Measurements from ENCODE around the gene RPL9.
"Not testable (repeated sequence)": the region's sequence is repeated elsewhere in the genome, so short reads cannot be mapped to it uniquely, and the experiment has no call there.

RPL9 gene

GRCh38 chr4:39458505-39459300 is at the start of gene RPL9, which contains the start of gene LIAS:
Gene RPL9, minus strand, starts transcription at chr4:39458922. Its CDS starts 483 bp downstream, at chr4:39458439.
Gene LIAS, plus strand, starts transcription at chr4:39459056. Its CDS starts 62 bp downstream, at chr4:39459118.
- Mint-ChIP-seq H3K27ac (peak within 1 kb of the TSS; percentile 99), H3K36me3 (peaks cover 18% of the 10 kb centered on the region), H3K27me3 (no peaks in the 10 kb centered on the region), H3K9me3 (no peaks in the 10 kb centered on the region), H3K4me1 (peaks cover 12% of the 10 kb centered on the region), H3K4me3 (peak within 1 kb of the TSS; percentile 96)
- DNase-seq (ENCODE audit: low spot score in 2 of 2) (peak; percentile 87 to 89), ATAC-seq (ENCODE audit: low read depth) (peak; percentile 88)

GRCh38 chr4:39505581-39505980 is 46.9 kb upstream of the RPL9 start:
- H3K27me3 Mint-ChIP-seq: no peaks in the 10 kb centered on the region
- H3K4me1 Mint-ChIP-seq: no peaks in the 10 kb centered on the region
- no peaks in the 10 kb centered on the region for H3K9me3 Mint-ChIP-seq
- H3K27ac Mint-ChIP-seq: no peak overlapping the region
- peaks cover 28% of the 10 kb centered on the region for H3K36me3 Mint-ChIP-seq
- DNase-seq (ENCODE audit: low spot score in 2 of 2) (no peak), ATAC-seq (ENCODE audit: low read depth) (no peak)
- no peak overlapping the region for H3K4me3 Mint-ChIP-seq

GRCh38 chr4:39504538-39504937 is 45.8 kb upstream of the RPL9 start:
- Mint-ChIP-seq H3K9me3 (no peaks in the 10 kb centered on the region), H3K27ac (no peak overlapping the region), H3K4me3 (no peak overlapping the region), H3K4me1 (no peaks in the 10 kb centered on the region), H3K27me3 (no peaks in the 10 kb centered on the region), H3K36me3 (peaks cover 25% of the 10 kb centered on the region)
- DNase-seq (ENCODE audit: low spot score in 2 of 2): no peak
- ATAC-seq (ENCODE audit: low read depth): no peak

- peaks cover 23% of the 10 kb centered on the region for H3K36me3 Mint-ChIP-seq
- not testable (repeated sequence) for DNase-seq (ENCODE audit: low spot score in 2 of 2); H3K27ac Mint-ChIP-seq; H3K4me1 Mint-ChIP-seq; H3K27me3 Mint-ChIP-seq; H3K4me3 Mint-ChIP-seq; ATAC-seq (ENCODE audit: low read depth); H3K9me3 Mint-ChIP-seq
These were observed 43.9 kb upstream of the RPL9 start for GRCh38 chr4:39502664-39503035.

- Mint-ChIP-seq H3K9me3 (no peaks in the 10 kb centered on the region), H3K36me3 (peaks cover 23% of the 10 kb centered on the region), H3K4me1 (no peaks in the 10 kb centered on the region), H3K27me3 (no peaks in the 10 kb centered on the region), H3K27ac (no peak overlapping the region), H3K4me3 (no peak overlapping the region)
- no peak for ATAC-seq (ENCODE audit: low read depth)
- DNase-seq (ENCODE audit: low spot score in 2 of 2): no peak
These were observed 43.4 kb upstream of the RPL9 start for GRCh38 chr4:39502019-39502663.

- Mint-ChIP-seq H3K4me3 (no peak overlapping the region), H3K27me3 (no peaks in the 10 kb centered on the region), H3K9me3 (no peaks in the 10 kb centered on the region), H3K36me3 (peaks cover 14% of the 10 kb centered on the region), H3K27ac (no peak overlapping the region), H3K4me1 (no peaks in the 10 kb centered on the region)
- DNase-seq (ENCODE audit: low spot score in 2 of 2) (no peak), ATAC-seq (ENCODE audit: low read depth) (no peak)
These were observed 40.0 kb upstream of the RPL9 start for GRCh38 chr4:39498727-39499020.

GRCh38 chr4:39497909-39498726 is 39.4 kb upstream of the RPL9 start:
- no peak for ATAC-seq (ENCODE audit: low read depth)
- Mint-ChIP-seq H3K9me3 (no peaks in the 10 kb centered on the region), H3K4me1 (no peaks in the 10 kb centered on the region), H3K4me3 (no peak overlapping the region), H3K36me3 (peaks cover 9% of the 10 kb centered on the region), H3K27me3 (no peaks in the 10 kb centered on the region), H3K27ac (no peak overlapping the region)
- no peak for DNase-seq (ENCODE audit: low spot score in 2 of 2)

- H3K4me1 Mint-ChIP-seq: no peaks in the 10 kb centered on the region
- H3K36me3 Mint-ChIP-seq: peaks cover 6% of the 10 kb centered on the region
- no peaks in the 10 kb centered on the region for H3K27me3 Mint-ChIP-seq
- no peak overlapping the region for H3K27ac Mint-ChIP-seq
- no peak for DNase-seq (ENCODE audit: low spot score in 2 of 2)
- no peaks in the 10 kb centered on the region for H3K9me3 Mint-ChIP-seq
- ATAC-seq (ENCODE audit: low read depth): no peak
- H3K4me3 Mint-ChIP-seq: no peak overlapping the region
These were observed 36.9 kb upstream of the RPL9 start for GRCh38 chr4:39495446-39496213.

GRCh38 chr4:39494354-39494753 is 35.6 kb upstream of the RPL9 start:
- Mint-ChIP-seq H3K9me3 (no peaks in the 10 kb centered on the region), H3K27ac (no peak overlapping the region), H3K27me3 (no peaks in the 10 kb centered on the region), H3K4me3 (no peak overlapping the region), H3K36me3 (peaks cover 4% of the 10 kb centered on the region), H3K4me1 (no peaks in the 10 kb centered on the region)
- ATAC-seq (ENCODE audit: low read depth) (no peak), DNase-seq (ENCODE audit: low spot score in 2 of 2) (no peak)

GRCh38 chr4:39490322-39490721 is 31.6 kb upstream of the RPL9 start:
- Mint-ChIP-seq H3K4me3 (no peak overlapping the region), H3K9me3 (no peaks in the 10 kb centered on the region), H3K4me1 (no peaks in the 10 kb centered on the region), H3K27ac (no peak overlapping the region), H3K36me3 (no peaks in the 10 kb centered on the region), H3K27me3 (no peaks in the 10 kb centered on the region)
- no peak for ATAC-seq (ENCODE audit: low read depth)
- no peak for DNase-seq (ENCODE audit: low spot score in 2 of 2)

- Mint-ChIP-seq H3K4me3 (no peak overlapping the region), H3K27me3 (no peaks in the 10 kb centered on the region), H3K4me1 (no peaks in the 10 kb centered on the region), H3K36me3 (no peaks in the 10 kb centered on the region), H3K9me3 (peaks cover 1% of the 10 kb centered on the region), H3K27ac (no peak overlapping the region)
- no peak for ATAC-seq (ENCODE audit: low read depth)
- DNase-seq (ENCODE audit: low spot score in 2 of 2): no peak
These were observed 27.6 kb upstream of the RPL9 start for GRCh38 chr4:39486221-39486804.

- peaks cover 1% of the 10 kb centered on the region for H3K9me3 Mint-ChIP-seq
- no peak for ATAC-seq (ENCODE audit: low read depth)
- H3K27me3 Mint-ChIP-seq: no peaks in the 10 kb centered on the region
- H3K27ac Mint-ChIP-seq: no peak overlapping the region
- H3K36me3 Mint-ChIP-seq: no peaks in the 10 kb centered on the region
- no peaks in the 10 kb centered on the region for H3K4me1 Mint-ChIP-seq
- no peak overlapping the region for H3K4me3 Mint-ChIP-seq
- no peak for DNase-seq (ENCODE audit: low spot score in 2 of 2)
These were observed 26.0 kb upstream of the RPL9 start for GRCh38 chr4:39484582-39485272.

Measured in memory B cell (primary cell).